Fibroblast of skin of left quadriceps (primary cell): Measurements from ENCODE around the gene CFAP99.
"Not testable (repeated sequence)": the region's sequence is repeated elsewhere in the genome, so short reads cannot be mapped to it uniquely, and the experiment has no call there.

ENCODE experiments used
- DNase-seq, 2 experiments: peaks; one replicate each; pipeline ENCODE4 v3.0.0-alpha.2; 2013; ENCODE audit warnings: low read depth in 2 of 2

CFAP99 gene

DNA sequence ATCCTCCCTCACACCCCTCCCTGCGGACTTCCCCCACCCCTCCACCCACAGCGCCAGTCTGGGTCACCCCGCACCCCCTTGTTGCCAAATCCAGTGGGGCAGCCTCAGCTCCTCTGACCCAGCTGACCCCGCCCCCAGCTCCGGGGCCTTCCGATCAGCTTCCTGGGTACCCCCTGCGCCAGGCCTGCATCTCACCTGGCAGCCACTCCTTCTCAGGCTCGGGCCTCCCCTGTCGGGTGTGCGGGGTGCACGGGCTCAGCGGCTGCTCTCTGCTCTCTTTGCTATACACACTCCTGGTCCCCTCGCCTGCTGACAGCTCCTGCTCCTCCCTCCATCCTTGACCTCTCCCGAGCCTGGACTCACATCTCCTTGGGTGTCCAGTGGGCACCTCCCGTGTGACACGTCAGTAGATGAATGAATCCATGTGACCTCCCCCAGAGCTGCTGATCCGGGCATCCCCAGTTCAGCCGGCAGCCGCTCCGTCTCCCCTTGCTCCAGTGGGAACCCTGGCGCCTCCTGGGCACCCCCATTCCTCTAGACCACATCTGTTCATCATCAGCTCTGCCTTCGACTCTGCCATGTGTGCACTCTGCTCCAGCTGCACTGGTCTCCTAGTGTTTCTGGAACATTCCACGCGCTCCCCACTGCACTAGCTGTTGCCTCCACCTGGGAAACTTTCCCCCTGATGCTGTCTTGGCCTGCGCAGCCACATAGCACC lies 9.9 kb downstream of the CFAP99 start:
- no peak for DNase-seq

DNA sequence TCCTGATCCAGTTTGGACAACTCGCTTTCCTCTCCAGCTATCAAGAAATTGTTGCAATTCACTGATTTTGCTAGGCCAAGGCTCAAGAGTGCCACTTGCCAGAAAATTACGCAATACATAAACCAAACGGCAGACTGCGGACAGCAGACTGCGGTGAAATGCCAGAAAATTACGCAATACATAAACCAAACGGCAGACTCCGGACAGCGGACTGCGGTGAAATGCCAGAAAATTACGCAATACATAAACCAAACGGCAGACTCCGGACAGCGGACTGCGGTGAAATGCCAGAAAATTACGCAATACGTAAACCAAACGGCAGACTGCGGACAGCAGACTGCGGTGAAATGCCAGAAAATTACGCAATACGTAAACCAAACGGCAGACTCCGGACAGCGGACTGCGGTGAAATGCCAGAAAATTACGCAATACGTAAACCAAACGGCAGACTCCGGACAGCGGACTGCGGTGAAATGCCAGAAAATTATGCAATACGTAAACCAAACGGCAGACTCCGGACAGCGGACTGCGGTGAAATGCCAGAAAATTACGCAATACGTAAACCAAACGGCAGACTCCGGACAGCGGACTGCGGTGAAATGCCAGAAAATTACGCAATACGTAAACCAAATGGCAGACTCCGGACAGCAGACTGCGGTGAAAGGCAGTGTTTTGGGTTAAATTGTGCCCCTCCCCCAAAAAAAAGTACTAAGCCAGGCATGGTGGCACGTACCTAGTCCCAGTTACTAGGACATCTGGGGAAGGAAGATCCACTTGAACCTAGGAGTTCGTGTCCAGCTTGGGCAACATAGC lies 11.4 kb downstream of the CFAP99 start:
- not testable (repeated sequence) for DNase-seq

DNA sequence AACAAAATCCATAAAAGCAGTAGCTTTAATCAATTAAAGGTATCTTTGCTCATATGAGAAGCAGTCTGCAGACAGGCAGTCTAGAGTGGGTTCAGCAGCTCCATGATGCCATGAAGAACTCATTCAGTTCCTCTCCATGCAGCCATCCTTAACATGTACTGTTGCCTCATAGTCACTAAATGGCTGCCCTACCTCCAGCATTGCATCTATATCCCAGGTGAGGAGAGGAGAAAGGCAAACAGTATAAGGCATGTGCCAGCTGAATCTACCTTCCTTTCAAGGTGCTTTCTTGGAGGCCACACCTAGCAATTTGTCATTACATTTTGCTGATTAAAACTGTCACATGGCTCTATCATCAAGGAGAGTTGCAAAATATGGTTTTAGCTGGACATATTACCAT lies 13.2 kb downstream of the CFAP99 start:
- DNase-seq, result no peak

DNA sequence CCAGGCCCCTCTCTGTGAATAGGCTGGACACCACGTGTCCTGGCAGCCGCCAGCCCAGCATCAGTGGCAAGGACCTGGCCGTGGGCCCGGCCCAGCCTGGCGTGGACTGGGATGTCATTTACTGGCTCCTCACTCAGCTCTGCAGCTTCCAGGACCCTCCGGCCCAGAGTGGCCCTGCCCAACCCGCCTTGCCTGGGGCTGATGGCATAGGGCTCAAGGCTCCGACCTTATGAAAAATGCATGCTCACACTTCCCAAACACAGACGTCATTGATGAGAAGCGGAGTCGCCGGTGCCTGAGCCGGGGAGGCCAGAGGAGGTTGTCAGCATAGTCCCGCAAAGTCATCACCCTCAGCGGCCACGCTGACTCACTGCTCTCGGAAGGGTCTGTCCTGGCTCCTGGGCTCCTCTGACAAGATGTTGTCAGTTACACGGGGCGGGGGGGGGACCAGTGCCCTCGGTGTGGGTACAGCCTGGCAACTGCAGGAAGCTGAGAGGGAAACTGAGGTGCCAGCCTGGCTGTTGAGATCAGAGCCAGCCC lies 14.3 kb downstream of the CFAP99 start:
- DNase-seq, result no peak

- DNase-seq, result no peak
Observed at GRCh38 chr4:2433609-2434350, 15.0 kb downstream of the CFAP99 start.

GRCh38 chr4:2434420-2434819 lies 15.7 kb downstream of the CFAP99 start:
- DNase-seq, result no peak

- DNase-seq, result no peak
Observed at GRCh38 chr4:2436301-2436700, 17.5 kb downstream of the CFAP99 start.

DNA sequence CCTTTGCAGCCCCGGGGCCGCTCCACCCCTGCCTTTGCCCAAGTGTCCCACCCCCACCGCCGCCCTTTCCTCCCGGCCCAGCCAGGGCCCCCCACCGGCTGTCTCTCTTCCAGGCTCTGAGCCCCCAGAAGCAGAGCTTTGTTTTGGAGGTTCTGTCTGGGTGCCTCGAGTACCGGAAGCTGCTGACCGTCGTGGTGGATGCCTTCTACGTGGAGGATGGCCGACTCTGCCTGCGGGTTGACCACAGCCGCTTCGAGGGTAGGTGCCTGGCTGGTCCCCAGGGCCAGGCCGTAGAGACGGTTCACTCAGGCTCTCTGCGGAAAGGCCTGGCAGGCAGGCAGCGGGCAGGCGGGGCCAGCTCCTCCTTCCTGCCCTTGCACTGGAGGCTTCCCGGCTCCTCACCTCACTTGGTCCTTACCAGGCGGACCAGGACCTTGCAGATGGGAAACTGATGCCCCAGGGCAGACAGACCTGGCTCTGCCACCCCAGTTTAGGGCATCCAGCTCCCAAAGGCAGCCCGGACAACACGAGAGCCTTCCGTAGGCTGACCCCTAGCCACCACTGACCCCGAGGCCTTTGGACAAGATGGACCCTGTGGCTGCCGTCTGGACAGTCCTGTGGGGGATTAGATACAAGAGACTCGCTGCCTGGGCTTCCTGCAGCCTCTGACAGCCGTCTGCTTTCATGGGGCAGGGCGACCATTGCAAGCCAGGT lies 18.2 kb downstream of the CFAP99 start:
- no peak for DNase-seq

DNA sequence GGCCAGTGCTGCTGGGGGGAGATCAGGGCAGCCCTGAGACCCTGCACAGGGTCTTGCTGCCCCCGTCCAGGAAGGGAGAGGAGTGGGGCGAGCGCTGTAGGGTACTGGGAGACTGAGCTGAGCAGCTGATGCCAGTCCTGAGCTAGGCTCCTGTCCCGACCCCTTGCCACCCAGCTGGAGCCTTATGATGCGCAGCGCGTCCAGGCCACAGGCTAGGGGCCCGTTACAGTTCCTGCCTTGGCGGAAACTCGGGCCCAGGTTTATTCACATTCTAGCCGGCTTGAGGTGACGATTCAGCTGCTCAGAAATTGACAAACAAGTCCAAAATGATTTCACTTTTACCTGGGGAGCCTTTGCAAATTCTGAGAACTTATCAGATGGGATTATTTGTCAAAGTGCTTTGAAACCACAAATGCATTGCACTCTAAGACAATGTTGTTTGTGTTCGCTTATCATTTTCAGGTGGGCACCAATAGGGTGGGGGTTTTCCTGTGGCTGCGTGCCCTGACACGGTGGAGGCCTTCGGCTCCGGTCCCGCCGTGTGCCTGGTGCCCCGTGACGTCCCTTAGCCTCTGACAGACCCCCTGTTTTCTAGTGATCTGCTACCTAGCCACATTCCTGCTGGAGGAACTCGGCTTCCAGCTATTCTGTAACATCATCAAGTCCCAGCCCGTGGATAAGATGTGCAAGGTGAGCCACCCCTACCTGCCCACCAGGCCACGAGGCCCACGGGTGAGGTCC lies 18.9 kb downstream of the CFAP99 start:
- DNase-seq, result no peak

GRCh38 chr4:2438822-2439718 lies 20.3 kb downstream of the CFAP99 start:
- no peak for DNase-seq

GRCh38 chr4:2441393-2442174 lies 22.8 kb downstream of the CFAP99 start:
- peak; percentile 9 to 16 for DNase-seq

DNA sequence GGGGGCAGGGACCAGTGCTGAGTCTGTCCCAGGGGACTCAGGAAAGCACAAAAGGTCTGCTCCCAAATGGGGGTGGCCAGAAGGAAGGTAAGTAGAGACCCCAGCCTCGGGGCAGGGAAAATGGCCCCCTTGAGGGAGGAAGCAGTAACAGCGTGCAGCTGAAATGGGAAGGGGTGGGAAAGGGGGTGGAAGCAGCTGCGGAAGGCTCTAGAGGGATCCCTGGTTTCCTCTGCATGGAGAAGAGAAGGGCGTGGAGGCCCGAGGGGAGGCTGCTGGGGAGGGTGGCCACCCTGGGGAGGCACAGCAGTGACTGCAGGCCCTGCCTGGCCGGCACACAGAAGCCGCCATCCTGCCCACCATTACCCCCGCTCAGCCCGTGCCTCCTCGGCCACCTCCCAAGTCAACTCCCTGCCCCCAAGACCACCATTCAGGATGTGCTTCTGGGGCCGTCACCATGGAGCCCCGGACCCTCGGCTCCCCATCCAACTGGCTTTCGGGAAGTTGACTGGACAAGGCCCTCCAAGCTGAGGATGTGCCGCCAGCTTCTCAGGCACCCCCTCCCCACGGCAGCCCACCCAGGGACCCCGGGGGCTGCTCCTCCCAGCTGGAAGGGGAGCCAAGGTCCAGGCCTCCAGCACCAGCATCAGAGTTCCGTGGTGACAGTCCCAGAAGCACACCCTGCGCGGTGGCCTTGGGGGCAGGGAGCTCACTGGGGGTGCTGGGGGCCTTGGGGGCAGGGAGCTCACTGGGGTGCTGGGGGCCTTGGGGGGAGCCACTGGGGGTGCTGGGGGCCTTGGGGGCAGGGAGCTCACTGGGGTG lies 23.6 kb downstream of the CFAP99 start:
- no peak for DNase-seq

- DNase-seq, result no peak
Observed at GRCh38 chr4:2443061-2443730, 24.4 kb downstream of the CFAP99 start.

DNA sequence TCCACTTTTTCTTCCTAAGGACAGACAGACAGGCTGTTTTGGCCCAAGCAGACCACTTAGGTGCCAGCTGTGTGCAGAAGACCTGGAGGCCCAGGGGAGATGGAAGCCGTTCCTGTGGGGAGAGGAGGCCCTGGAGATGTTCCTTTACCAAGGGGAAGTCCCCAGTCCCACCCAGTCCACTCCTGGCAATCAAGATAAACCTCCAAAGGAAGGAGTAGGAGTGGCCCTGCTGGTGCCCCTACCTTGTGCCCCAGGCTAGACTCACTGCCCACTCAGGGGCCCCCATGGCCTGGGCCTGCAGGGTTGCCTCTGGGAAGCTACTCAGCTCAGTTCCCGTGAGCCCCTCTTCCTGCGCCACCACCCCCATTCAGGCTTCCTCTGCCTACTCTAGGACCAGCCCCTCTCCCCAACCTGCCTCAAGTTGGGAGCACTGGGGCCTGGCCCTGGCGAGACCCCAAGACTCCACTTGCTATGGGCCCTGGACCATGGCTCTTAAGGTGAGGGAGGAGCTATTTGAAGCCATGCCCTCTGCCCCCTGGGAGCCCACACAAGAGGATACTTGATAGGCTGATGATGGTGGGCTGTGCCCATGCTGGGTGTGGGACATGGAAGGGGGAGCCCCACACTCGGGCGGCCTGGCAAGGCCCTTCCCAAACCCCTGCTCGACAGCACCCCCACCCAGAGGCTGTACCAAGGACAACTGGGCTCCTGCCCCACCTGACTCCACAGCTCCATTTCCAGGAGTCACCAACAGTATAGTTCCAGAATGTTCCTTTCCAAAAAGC lies 25.4 kb downstream of the CFAP99 start:
- no peak for DNase-seq

DNA sequence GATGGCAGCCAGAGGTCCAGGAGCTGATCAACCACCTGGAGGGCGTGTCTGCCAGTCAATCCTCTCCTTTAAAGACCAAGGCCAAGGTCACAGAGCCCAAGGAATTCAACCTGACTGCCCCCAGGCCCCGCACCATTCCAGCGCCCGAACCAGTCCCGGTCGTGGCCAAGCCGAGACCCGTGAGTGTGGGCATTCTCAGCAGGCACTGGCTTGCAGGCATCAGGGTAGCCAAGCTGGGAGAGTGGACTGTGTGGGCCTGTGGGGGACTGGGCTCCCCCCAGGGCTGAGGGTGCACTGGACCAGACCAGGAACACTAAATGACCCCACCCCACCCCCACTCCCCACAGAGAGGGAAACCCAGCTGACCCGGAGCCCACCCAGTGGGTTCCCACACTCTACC lies 26.4 kb downstream of the CFAP99 start:
- DNase-seq, result no peak

GRCh38 chr4:2445571-2445970 lies 26.8 kb downstream of the CFAP99 start:
- DNase-seq, result no peak
